Adipose tissue (tissue), 3 donors: Measurements from ENCODE around the gene OTULIN. TPM values are rescaled to one million over a fixed set of nuclear protein-coding genes. Genes with fewer than 3 reads are reported as not detected.

Experiments used
- H3K27ac ChIP-seq: one replicate; pipeline ENCODE4 v1.5.1; 2013; ENCODE audit warnings: low read depth, low read length
- WGBS, 3 donors: extraction: QIAGEN DNeasy Blood & Tissue Kit; methylation state at CpG; one replicate each; pipeline ENCODE4 v1.1.7; 2013; 5-methylcytosine and 5-hydroxymethylcytosine counted together
- polyA plus RNA-seq, 3 donors: library from polyadenylated mRNA; stranded (reverse); fragments of 200-250 nt; gene quantifications; one replicate each; pipeline ENCODE4 v1.2.3, GENCODE V29; 2013
- donor health status: healthy with polysubstance abuse.
- donor health status: Bipolar disorder and iron deficiency.
- donor health status: healthy.

The OTULIN gene
- polyA plus RNA-seq, 3 donors = 3.2 to 6.0 (median 4.4) TPM

- no peak overlapping the region for H3K27ac ChIP-seq
- WGBS, 3 donors = 32 to 58% (median 43%) methylated on average over 2 of the region's 2 CpGs
Measured at GRCh38 chr5:14666357-14666756, 1.8 kb downstream of the OTULIN start.

- WGBS, 3 donors = 82 to 84% (median 83%) methylated on average over 8 of the region's 8 CpGs
- no peak overlapping the region for H3K27ac ChIP-seq
Measured at GRCh38 chr5:14667290-14667689, 2.8 kb downstream of the OTULIN start.

GRCh38 chr5:14667770-14668169 lies 3.3 kb downstream of the OTULIN start:
- H3K27ac ChIP-seq = no peak overlapping the region
- 84 to 93% (median 87%) methylated on average over 1 of the region's 1 CpG for WGBS, 3 donors

GRCh38 chr5:14668181-14668591 lies 3.7 kb downstream of the OTULIN start:
- WGBS, 3 donors = 78 to 82% (median 79%) methylated on average over 5 of the region's 5 CpGs
- no peak overlapping the region for H3K27ac ChIP-seq

GRCh38 chr5:14669415-14669814 lies 4.9 kb downstream of the OTULIN start:
- H3K27ac ChIP-seq = no peak overlapping the region
- WGBS, 3 donors = 91 to 95% (median 93%) methylated on average over 5 of the region's 5 CpGs

- no peak overlapping the region for H3K27ac ChIP-seq
- WGBS, 3 donors = 68 to 82% (median 74%) methylated on average over 1 of the region's 1 CpG
Measured at GRCh38 chr5:14669975-14670374, 5.5 kb downstream of the OTULIN start.

- H3K27ac ChIP-seq = no peak overlapping the region
- WGBS, 3 donors = 23 to 58% (median 47%) methylated on average over 2 of the region's 2 CpGs
Measured at GRCh38 chr5:14671414-14671813, 6.9 kb downstream of the OTULIN start.

GRCh38 chr5:14672082-14672481 lies 7.6 kb downstream of the OTULIN start:
- no peak overlapping the region for H3K27ac ChIP-seq
- 69 to 75% (median 72%) methylated on average over 4 of the region's 4 CpGs for WGBS, 3 donors

- no peak overlapping the region for H3K27ac ChIP-seq
- 74 to 88% (median 85%) methylated on average over 9 of the region's 9 CpGs for WGBS, 3 donors
Measured at GRCh38 chr5:14672484-14673394, 8.2 kb downstream of the OTULIN start.

- 77 to 96% (median 90%) methylated on average over 3 of the region's 3 CpGs for WGBS, 3 donors
- H3K27ac ChIP-seq = no peak overlapping the region
Measured at GRCh38 chr5:14673443-14673842, 8.9 kb downstream of the OTULIN start.

GRCh38 chr5:14674983-14675854 lies 10.7 kb downstream of the OTULIN start:
- no peak overlapping the region for H3K27ac ChIP-seq
- WGBS, 3 donors = 76 to 88% (median 87%) methylated on average over 8 of the region's 8 CpGs

GRCh38 chr5:14675865-14676300 lies 11.4 kb downstream of the OTULIN start:
- 49 to 59% (median 53%) methylated on average over 6 of the region's 6 CpGs for WGBS, 3 donors
- H3K27ac ChIP-seq = no peak overlapping the region

GRCh38 chr5:14676320-14676719 lies 11.8 kb downstream of the OTULIN start:
- H3K27ac ChIP-seq = no peak overlapping the region
- WGBS, 3 donors = 45 to 49% (median 47%) methylated on average over 3 of the region's 3 CpGs

- H3K27ac ChIP-seq = no peak overlapping the region
- 60 to 73% (median 70%) methylated on average over 5 of the region's 5 CpGs for WGBS, 3 donors
Measured at GRCh38 chr5:14678773-14679334, 14.3 kb downstream of the OTULIN start.

- no peak overlapping the region for H3K27ac ChIP-seq
- WGBS, 3 donors = 92 to 95% (median 93%) methylated on average over 1 of the region's 1 CpG
Measured at GRCh38 chr5:14679595-14679994, 15.1 kb downstream of the OTULIN start.

- no peak overlapping the region for H3K27ac ChIP-seq
- WGBS, 3 donors = 96 to 97% (median 97%) methylated on average over 10 of the region's 10 CpGs
Measured at GRCh38 chr5:14681236-14681752, 16.8 kb downstream of the OTULIN start.

- WGBS, 3 donors = 53 to 76% (median 60%) methylated on average over 4 of the region's 4 CpGs
- H3K27ac ChIP-seq = no peak overlapping the region
Measured at GRCh38 chr5:14683906-14684455, 19.5 kb downstream of the OTULIN start.

- WGBS, 3 donors = 72 to 86% (median 83%) methylated on average over 5 of the region's 5 CpGs
Measured at GRCh38 chr5:14684757-14685156, 20.2 kb downstream of the OTULIN start.

More at GRCh38 chr5:14684757-14685156, 20.2 kb downstream of the OTULIN start:
- no peak overlapping the region for H3K27ac ChIP-seq
